GM10266 (cell line): ENCODE measurements around the gene ELN.
A peak's percentile ranks its signal among the peaks of the same experiment; 100 is the strongest.

Source experiments
- DNase-seq: peaks from one replicate; pipeline ENCODE4 v3.0.0; 2012; ENCODE audit errors: extremely low spot score
- CTCF ChIP-seq: IDR thresholded peaks from 2 replicates; pipeline ENCODE4 v1.5.1; 2012; ENCODE audit warnings: mild to moderate bottlenecking, low read depth; ENCODE audit not compliant: control insufficient read depth, insufficient read depth; ENCODE audit errors: missing control alignments

The ELN gene

GRCh38 chr7:74025146-74025545 is 2.8 kb upstream of the ELN start:
- TF ChIP-seq CTCF, result no peak
- no peak for DNase-seq

GRCh38 chr7:74025730-74026129 is 2.2 kb upstream of the ELN start:
- DNase-seq, result no peak
- TF ChIP-seq CTCF, result no peak

GRCh38 chr7:74026406-74026902 is 1.5 kb upstream of the ELN start:
- no peak for DNase-seq
- TF ChIP-seq CTCF, result no peak

DNA sequence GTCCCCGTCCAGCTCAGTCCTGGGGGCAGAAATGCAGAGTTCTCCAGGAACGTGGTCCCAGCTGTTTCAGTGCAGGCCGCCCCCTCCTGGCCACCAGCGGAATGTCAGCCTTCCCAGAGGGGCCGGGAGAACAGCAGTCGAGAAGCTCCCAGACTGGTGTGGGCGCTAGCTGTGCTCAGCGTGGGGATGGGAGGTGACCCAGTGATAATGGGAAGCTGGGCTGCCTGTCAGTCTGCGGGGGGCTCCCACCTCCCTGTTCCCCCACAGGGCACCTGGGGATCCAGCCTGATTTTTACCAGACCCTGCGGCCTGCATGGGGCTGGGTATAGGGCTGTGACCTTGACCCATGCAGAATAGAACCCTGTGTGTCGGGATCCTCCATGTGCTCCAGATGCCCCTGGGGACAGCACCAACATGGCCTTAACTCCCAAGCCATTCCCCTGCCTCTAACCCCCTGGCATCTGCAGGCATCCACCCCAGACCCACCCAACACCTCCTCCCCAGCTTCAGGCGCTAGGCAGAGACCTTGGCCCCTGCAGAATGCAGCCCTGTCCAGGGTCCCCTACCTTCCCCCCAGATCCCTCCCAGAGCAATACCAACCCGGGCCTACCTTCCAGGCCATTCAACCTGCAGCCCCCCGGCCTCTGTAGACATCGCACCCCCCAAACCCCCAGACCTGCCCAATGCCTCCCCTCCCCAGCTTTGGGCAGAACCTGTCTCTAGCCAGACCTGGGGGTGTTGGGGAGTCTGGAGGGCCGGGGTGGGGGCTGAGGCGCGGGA is 880 bp upstream of the ELN start:
- peak; percentile 98 for TF ChIP-seq CTCF
- peak; percentile 86 for DNase-seq

DNA sequence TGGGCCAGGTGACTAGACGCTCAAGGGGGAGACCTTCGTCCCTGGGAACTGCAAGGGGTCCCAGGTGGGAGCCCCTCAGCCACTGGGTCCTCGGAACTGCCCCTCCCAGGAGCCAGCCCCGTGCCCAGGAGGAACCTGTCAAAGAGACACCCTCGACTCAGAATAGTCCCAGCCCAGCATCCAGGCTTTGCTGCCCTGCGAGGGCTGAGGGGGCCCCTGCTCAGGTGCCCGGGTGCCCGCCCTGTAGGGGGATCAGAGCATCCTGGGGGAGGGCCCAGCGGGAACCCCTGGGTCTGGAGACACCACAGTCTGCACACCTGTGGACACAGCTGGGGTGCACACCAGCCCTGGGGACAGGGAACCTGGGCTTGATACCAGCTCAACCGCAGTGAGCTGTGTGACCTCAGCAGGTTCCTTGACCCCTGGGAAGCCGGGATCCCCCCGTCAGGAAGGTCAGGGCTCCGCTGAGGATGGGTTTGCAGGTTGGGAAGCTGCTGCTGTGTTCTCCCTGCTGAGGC is 407 bp downstream of the ELN start:
- DNase-seq, result no peak
- no peak for TF ChIP-seq CTCF

DNA sequence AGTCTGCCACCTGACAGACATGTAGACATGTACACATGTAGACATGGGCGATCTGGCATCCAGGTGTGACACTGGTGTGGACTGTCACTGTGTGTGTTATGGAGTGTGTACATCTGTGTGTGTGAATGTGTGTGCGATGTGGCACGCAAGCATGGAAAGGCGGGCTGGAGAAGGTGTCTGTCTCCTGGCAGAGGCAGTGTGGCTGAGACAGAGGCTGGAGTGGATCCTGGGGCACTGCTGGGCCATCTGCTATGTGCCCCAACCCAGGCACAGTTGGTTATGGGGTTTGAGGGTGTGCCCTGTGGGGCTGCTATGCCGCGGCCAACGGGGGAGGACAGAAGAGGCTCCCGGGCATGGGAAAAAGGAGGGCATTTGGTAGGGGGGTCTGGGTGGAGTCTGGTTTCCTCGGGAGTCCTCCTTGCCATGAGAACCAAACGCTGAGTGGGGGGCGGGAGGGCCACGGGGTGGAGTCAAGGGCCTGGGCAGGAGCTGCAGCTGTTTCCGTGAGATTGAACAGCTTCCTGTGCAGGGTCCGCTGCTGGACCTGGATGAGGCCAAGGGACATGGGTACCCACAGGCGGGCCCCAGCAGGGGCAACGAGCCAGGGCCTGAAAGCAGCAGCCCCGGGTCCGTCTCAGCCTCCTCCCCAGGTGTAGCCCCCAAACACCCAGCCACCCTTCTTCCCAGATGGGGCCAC is 1.3 kb downstream of the ELN start:
- DNase-seq, result no peak

More for the DNA sequence above, 1.3 kb downstream of the ELN start:
- no peak for TF ChIP-seq CTCF
